Measurements from ENCODE around the gene SFI1.

Gene SFI1

DNA sequence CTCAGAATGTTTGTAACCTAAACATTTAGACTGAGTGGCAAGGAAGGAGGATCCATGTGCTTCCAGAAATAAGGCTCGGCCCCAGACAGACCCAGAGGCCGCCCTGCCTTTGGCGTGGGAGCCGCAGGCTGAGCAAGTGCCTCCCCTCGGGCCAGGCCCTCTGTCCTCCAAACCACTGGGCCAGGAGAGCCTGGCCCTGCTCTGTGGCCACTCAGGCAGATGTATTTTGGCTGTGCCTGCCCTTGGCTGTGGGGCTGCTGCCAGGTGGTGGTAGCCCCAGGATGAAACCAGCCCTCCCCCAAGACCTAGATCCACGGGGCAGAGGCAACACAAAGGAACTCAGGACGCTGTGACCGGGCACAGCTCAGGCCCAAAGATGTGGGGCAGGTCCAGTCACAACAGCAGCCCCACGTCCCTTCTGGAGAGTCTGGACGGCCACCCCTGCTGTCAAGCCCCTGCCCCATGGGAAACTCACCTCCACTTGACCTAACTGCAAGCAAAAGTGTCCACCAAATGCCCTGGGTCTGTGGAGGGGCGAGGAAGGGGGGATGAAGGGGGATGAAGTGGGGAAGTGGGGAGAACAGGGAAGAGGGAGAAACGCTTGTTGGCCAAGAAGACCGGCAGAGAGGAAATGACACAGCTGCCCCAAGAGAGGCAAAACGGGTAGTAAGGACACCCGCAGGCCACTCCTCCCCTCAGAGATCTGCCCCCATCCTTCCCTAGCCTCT lies 141.7 kb downstream of the SFI1 start:
- DNase-seq, result no peak

- DNase-seq, result no peak
Observed at GRCh38 chr22:31639436-31640039, 143.2 kb downstream of the SFI1 start.

DNA sequence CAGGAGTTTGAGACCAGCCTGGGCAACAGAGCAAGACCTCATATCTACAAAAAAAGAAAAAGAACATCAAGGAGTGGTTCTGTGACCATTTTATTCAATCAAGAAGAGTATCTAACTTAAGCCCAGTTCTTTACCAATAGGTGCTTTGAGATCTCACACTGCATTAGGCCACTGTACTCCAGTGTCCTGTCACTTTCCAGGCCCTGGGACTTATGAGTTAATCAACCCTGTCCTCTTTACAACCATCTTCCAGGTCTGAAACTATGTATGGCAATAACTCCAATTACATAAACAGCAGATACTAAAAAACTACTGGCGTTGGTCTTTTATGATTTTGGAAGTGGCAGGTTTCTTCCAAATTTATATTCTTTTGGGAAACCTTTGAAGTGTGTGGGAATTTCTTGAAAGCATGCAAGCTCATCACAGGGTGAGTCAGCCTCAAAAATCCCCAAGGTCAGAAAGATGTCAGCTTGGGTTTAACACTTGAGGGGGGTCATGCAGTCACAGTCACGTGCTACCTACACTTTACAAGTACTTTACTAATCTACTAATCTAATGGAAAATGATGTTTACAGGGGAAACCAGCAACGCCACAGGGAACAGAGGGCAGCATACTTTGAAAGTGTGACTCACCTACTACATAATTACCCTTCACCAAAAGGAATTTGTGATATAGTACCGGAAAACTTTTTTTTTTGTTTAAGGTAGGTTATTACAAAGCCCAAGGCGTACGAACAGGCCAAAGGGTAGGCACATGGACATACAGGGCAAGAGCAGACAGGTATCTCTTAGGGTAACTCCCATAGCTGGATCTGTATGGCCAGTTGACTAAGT lies 150.1 kb downstream of the SFI1 start:
- DNase-seq, result no peak

- DNase-seq, result no peak
Observed at GRCh38 chr22:31647066-31647465, 150.7 kb downstream of the SFI1 start.

DNA sequence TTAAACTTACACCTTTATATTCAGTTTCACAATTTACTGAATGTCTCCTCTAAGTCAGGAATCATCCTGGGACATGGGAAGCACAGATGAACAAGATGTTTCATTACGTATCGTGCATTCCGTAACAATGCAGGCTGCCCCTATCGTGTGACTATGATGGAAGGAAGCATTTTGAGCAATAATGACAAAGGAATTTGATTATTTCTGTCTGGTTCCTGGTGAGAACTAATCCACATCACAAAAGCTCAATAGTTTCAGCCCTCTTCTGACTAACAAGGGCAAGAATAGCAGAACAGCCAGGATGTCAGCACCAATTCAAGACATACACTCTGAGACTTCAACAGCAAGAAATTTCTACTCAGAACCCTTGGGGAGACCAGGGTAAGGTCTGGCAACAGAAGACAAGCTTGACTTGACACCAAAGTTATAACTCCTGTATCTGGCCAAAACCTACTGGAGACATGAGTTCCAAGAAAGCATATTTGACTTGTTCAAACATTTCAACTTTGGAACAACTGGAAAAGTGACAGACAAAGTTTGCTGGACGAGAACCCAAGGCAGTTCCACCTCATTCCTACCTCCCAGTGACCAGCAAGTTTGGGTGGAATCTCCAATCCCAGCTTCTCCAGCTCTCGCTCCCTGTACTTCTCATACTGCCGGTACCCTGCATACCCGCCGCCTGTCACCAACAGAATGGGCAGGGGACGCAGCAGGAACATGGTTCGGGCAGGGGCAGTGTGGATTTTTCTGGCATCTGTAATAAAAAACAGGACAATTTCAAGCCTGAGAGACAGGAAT lies 151.4 kb downstream of the SFI1 start:
- DNase-seq, result no peak

GRCh38 chr22:31650391-31650790 lies 154.1 kb downstream of the SFI1 start:
- no peak for DNase-seq

DNA sequence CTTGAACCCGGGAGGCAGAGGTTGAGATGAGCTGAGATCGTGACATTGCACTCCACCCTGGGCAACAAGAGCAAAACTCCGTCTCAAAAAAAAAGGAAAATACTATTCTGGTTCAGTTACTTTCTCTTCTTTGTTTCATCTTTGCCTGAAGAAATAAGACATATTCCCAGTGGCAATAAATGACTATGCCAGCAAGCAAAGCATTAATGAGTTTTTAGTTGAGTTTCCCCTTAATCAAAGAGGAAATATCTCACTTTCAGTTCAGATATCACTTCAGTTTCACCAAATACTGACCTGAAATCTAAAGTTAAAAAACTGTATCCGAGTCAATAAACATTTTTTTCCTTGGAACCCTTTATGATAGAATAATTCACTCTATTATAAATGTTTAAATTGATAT lies 155.3 kb downstream of the SFI1 start:
- DNase-seq, result no peak

DNA sequence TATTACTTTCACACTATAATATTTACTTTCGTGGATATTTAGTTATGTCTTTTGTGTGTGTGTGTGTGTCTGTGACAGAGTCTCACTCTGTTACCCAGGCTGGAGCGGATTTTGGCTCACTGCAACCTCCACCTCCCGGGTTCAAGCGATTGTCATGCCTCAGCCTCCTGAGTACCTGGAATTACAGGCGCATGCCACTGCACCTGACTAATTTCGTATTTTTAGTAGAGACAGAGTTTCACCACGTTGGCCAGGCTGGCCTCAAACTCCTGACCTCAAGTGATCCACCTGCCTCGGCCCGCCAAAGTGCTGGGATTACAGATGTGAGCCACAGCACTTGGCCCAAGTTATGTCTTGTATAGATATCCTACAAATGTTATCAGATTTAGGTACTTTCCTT lies 155.8 kb downstream of the SFI1 start:
- DNase-seq, result no peak

DNA sequence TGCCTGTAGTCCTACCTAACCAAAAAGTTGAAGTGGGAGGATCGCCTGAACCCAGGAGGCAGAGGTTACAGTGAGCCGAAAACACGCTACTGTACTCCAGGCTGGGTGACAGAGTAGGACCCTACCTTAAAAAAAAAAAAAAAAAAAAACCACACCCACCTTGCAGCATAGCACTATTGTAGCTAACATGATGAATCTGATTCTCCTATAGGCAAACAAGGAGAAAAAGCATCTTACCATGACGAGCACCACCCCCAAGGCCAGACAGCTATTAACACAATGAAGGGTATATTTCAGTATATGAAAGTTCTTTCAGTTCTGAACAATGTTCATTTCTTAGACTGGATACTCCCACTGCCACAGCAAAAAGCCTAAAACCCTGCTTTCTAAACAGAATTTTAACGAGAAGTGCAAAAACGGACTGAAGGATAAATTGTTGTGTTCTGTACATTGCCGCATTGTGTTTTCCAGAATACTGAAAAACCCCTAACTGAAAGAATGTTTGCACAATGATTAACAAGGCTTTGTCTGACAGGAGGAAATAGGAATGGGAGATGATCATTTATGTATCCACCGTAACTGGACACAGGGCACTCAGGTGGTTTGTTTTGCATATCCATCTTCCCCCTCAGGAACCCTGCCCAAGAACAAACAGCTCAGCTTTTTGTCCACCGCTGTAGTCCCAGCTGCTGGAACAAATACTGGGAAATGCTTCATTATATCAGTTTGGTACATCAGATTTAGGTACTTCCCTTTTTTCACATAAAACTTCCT lies 156.8 kb downstream of the SFI1 start:
- no peak for DNase-seq

- DNase-seq, result no peak
Observed at GRCh38 chr22:31653944-31654343, 157.6 kb downstream of the SFI1 start.

DNA sequence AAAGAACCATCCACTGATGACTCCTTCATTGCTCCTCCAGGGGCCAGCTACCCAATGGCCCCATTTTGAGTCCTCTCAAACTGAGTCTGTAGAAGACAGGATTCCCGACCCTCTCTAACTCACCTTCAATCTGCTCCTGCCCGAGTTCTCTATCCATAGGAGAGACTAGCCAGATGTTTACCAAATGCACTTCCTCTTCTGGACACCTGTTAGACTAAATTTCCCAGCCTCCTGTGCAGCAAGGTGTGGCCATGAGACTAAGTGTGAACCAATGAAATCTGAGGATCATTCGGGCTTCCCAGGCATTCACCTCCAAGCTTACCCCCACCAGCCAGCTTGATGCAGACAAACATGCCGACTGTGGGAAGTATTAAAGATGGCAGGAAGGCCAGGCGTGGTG lies 158.1 kb downstream of the SFI1 start:
- DNase-seq, result no peak

GRCh38 chr22:31659246-31659645 lies 162.9 kb downstream of the SFI1 start:
- DNase-seq, result no peak

GRCh38 chr22:31660860-31661341 lies 164.6 kb downstream of the SFI1 start:
- peak; percentile 27 for DNase-seq

DNA sequence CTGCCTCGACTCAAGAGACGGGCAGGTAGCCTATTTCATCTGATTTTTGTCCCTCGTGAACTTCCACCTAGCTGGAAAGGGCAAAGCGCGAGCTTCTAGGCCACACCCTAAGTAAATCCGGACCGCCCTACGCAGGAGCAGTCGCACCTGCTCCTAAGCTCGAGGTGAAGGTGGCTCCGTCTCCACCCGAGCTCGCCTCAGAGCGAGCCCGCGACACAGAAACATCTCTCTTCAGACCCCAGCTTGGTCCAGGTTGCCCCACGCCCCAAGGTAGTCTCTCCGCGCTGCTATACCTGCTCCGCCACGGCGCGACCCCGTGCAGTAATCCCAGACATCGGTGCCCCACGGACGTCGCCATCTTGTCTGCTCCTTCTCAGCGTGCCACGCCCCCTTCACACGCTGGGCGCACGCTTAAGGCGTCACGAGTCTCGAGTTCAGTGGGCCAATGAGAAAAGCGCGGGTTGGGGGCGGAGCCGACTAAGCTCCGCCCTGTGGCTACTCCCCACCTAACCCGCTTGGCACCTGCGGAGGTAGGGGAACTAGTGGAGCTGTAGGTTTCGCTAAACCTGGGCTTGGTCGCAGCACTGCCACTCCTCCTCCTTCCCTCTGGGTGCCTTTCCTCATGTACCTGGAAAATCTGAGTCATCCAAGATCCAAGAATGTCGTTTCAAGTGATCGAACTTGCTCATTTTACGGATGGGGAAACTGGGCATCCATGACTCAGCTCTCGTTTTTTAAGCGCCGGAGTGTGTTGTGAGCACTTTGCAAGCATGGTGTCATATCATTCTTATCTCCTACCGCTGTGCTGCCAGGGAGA lies 165.7 kb downstream of the SFI1 start, which contains the start of gene PISD:
Gene PISD, minus strand, starts transcription at position 365 of the 817 bp plus-strand sequence. Its CDS starts 7 bp downstream, at position 358.
- DNase-seq, result peak; percentile 97

DNA sequence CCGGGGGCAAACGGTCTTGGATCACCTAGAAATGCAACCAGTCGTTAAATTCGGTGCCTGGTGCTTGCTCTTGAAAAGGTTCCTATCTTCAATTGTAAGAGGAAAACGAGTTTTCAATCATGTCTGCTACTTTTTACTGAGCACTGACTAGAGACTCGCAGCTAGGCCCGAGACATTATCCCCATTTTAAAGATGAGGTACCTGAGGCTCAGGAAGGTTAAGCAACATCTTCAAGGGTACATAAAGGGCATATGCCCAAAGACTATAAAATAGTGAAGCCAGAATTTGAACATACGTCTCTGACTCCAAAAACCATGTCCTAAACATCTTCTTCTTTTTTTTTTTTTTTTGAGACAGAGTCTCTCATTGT lies 166.3 kb downstream of the SFI1 start:
- DNase-seq, result no peak
